Panc1 (cell line): Measurements from ENCODE around the gene ARHGAP32. TPM values are rescaled to one million over a fixed set of nuclear protein-coding genes. Genes with fewer than 3 reads are reported as not detected.

Experiments used
- ATAC-seq: fragments of 200-7000 bp; cut with Tn5 transposase; 2 replicates; pipeline ENCODE4 v1.9.1; 2020; ENCODE audit warnings: mild to moderate bottlenecking, moderate library complexity
- BruUV-seq: library from RNA; stranded (reverse); fragments of 400-500 nt; replicated peaks from 2 replicates; lab custom pipeline; 2021; lab: Mats Ljungman, UMichigan
- CTCF ChIA-PET: fragments of 300-600 bp; sonication (Branson Sonifier 250); formaldehyde crosslinking; loops from one replicate; lab custom pipeline; 2022; ENCODE audit warnings: antibody characterized with exemption; lab: Charles Lee
- POLR2A ChIA-PET: fragments of 300-600 bp; sonication (Branson Sonifier 250); formaldehyde crosslinking; loops from one replicate; lab custom pipeline; 2022; ENCODE audit warnings: antibody characterized with exemption; lab: Charles Lee
- DNase-seq: peaks from one replicate; pipeline ENCODE4 v3.0.0-alpha.2; 2010; ENCODE audit warnings: low read depth, low spot score
- H3K27ac ChIP-seq: 2 replicates; pipeline ENCODE4 v1.5.1; 2011; ENCODE audit warnings: mild to moderate bottlenecking, low read length, inconsistent platforms
- H3K27me3 ChIP-seq: fragments of 200-500 bp; sonication (Bioruptor generic); 2 replicates; pipeline ENCODE4 v1.6.0; 2014; ENCODE audit warnings: low read length, inconsistent platforms; ENCODE audit not compliant: control insufficient read depth, insufficient read depth
- H3K36me3 ChIP-seq: fragments of 200-500 bp; sonication (Bioruptor generic); 2 replicates; pipeline ENCODE4 v1.5.1; 2014; ENCODE audit warnings: inconsistent platforms, mild to moderate bottlenecking, low read length, moderate library complexity; ENCODE audit not compliant: control insufficient read depth, insufficient read depth
- H3K4me1 ChIP-seq: 2 replicates; pipeline ENCODE4 v1.5.1; 2011; ENCODE audit warnings: inconsistent platforms, mild to moderate bottlenecking, low read length, moderate library complexity; ENCODE audit not compliant: control insufficient read depth, insufficient read depth
- H3K4me3 ChIP-seq, 2 experiments: 2 replicates each; pipeline ENCODE4 v1.5.1; 2011 to 2012; ENCODE audit warnings: low read depth in 2 of 2, low read length in 2 of 2, mild to moderate bottlenecking in 2 of 2, inconsistent platforms in 1 of 2, moderate library complexity in 1 of 2
- H3K9me3 ChIP-seq: fragments of 200-500 bp; sonication (Bioruptor generic); 2 replicates; pipeline ENCODE4 v1.5.1; 2014; ENCODE audit warnings: low read depth, mild to moderate bottlenecking, inconsistent platforms, low read length, moderate library complexity; ENCODE audit not compliant: control insufficient read depth, insufficient read depth
- POLR2AphosphoS5 ChIP-seq: IDR thresholded peaks from 2 replicates; pipeline ENCODE4 v1.6.1; 2012; ENCODE audit warnings: mild to moderate bottlenecking, low read depth, low read length, moderate library complexity
- REST ChIP-seq, 2 experiments: IDR thresholded peaks; 2 replicates each; pipeline ENCODE4 v1.6.1; 2011 to 2012; ENCODE audit warnings: low read depth in 2 of 2, control low read depth in 1 of 2, low read length in 1 of 2, mild to moderate bottlenecking in 1 of 2, moderate library complexity in 1 of 2; ENCODE audit not compliant: insufficient read depth in 1 of 2
- SIN3A ChIP-seq: IDR thresholded peaks from 2 replicates; pipeline ENCODE4 v1.6.1; 2012; ENCODE audit warnings: low read depth, mild to moderate bottlenecking, low read length, moderate library complexity, borderline replicate concordance; ENCODE audit not compliant: insufficient read depth
- TCF7L2 ChIP-seq: IDR thresholded peaks from 2 replicates; pipeline ENCODE4 v1.6.1; 2011; ENCODE audit warnings: mild to moderate bottlenecking, low read depth, low read length, inconsistent platforms
- in situ Hi-C: cut with HindIII; loops from 2 replicates; pipeline ENCODE4 v1.10.0; 2016; ENCODE audit warnings: low sequenced_read_pairs, low pct_unique_long_range_greater_than_20kb
- intact Hi-C: fragments of 100-400 bp; cut with micrococcal nuclease; formaldehyde crosslinking; loops from one replicate; pipeline ENCODE4 v1.10.0; 2022; ENCODE audit not compliant: unreplicated experiment
- total RNA-seq: library from RNA; stranded (reverse); gene quantifications from one replicate; pipeline ENCODE4 v1.2.1, GENCODE V29; 2021; ENCODE audit not compliant: unreplicated experiment
- TF ChIP-seq, protein P1 (sequence below): fragments of 450-650 bp; IDR thresholded peaks from 2 replicates; pipeline ENCODE4 v1.5.1; 2017; ENCODE audit warnings: mild to moderate bottlenecking

Gene ARHGAP32
- total RNA-seq, 1 experiment from 2014 or later: 44.6 TPM

DNA sequence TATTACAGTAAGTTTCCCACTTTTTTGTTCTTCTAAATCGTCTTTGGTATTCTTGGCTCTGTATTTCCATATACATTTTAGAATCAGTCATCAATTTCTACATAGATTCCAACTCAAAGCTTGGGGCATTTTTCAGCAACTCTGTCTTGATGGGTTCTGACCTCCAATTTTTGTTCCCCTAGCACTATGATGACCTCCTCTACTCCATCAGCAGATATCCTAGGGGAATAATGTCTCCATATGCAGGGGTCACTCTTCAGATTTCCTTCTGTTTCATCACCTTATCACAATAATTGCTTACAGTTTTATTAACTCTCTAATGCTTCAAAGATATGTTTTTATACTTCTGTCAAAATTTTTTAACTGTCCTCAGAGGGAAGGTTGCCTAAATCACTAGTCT, 158.1 kb downstream of the ARHGAP32 start:
- intact Hi-C loops: no loop called here
- in situ Hi-C loops: no loop called here
- ChIA-PET CTCF (no interaction called here), POLR2A (no interaction called here)
- no peak overlapping the region for H3K4me3 ChIP-seq
- H3K4me1 ChIP-seq: no peaks in the 10 kb centered on the region
- TF ChIP-seq REST (IDR thresholded peaks at IDR 0.05; ENCODE audit: insufficient read depth in 1 of 2, low read depth in 2 of 2, low read length in 1 of 2): no peak
- no peak for TF ChIP-seq SIN3A
- no peak for TF ChIP-seq POLR2AphosphoS5
- no peak for TF ChIP-seq TCF7L2
- TF ChIP-seq, protein P1, sequence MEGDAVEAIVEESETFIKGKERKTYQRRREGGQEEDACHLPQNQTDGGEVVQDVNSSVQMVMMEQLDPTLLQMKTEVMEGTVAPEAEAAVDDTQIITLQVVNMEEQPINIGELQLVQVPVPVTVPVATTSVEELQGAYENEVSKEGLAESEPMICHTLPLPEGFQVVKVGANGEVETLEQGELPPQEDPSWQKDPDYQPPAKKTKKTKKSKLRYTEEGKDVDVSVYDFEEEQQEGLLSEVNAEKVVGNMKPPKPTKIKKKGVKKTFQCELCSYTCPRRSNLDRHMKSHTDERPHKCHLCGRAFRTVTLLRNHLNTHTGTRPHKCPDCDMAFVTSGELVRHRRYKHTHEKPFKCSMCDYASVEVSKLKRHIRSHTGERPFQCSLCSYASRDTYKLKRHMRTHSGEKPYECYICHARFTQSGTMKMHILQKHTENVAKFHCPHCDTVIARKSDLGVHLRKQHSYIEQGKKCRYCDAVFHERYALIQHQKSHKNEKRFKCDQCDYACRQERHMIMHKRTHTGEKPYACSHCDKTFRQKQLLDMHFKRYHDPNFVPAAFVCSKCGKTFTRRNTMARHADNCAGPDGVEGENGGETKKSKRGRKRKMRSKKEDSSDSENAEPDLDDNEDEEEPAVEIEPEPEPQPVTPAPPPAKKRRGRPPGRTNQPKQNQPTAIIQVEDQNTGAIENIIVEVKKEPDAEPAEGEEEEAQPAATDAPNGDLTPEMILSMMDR: no peak
- BruUV-seq: TSS peak; percentile 20
- DNase-seq (no peak), ATAC-seq (no peak)
- no peaks in the 10 kb centered on the region for H3K9me3 ChIP-seq
- H3K27ac ChIP-seq: peak overlapping the region; percentile 24; the same call in 1 of the 2 replicates
- no peaks in the 10 kb centered on the region for H3K27me3 ChIP-seq
- no peaks in the 10 kb centered on the region for H3K36me3 ChIP-seq

GRCh38 chr11:129023968-129024676, 168.0 kb downstream of the ARHGAP32 start:
- H3K4me3 ChIP-seq: no peak overlapping the region
- no peaks in the 10 kb centered on the region for H3K36me3 ChIP-seq
- no TSS peak for BruUV-seq
- no peaks in the 10 kb centered on the region for H3K27me3 ChIP-seq
- ATAC-seq (peak; percentile 77; the same call in 1 of the 2 replicates), DNase-seq (no peak)
- peak overlapping the region; percentile 41; the same call in 1 of the 2 replicates for H3K27ac ChIP-seq
- CTCF ChIA-PET: no interaction called here
- POLR2A ChIA-PET: interaction anchor here (0.6 kb wide), 1 partner anchor 22 kb away, joined by 3 read pairs; no protein-coding TSS in a partner anchor
- H3K4me1 ChIP-seq: peaks cover 7% of the 10 kb centered on the region; the same call in 1 of the 2 replicates
- no peaks in the 10 kb centered on the region for H3K9me3 ChIP-seq
- in situ Hi-C loops (no loop called here), intact Hi-C loops (no loop called here)
- TF ChIP-seq POLR2AphosphoS5 (no peak), REST (IDR thresholded peaks at IDR 0.05; ENCODE audit: insufficient read depth in 1 of 2, low read depth in 2 of 2, low read length in 1 of 2) (no peak), SIN3A (no peak), TCF7L2 (no peak)
- TF ChIP-seq, protein P1: no peak
